HG03342 (cell line): Measurements from ENCODE around the gene SEC16A.
"Not testable (repeated sequence)": the region's sequence is repeated elsewhere in the genome, so short reads cannot be mapped to it uniquely, and the experiment has no call there.

Experiments
- ATAC-seq: cut with Tn5 transposase; IDR thresholded peaks from one replicate; pipeline ENCODE4 v1.9.1; 2021; ENCODE audit warnings: mild to moderate bottlenecking, moderate library complexity; ENCODE audit not compliant: unreplicated experiment

Gene SEC16A

DNA sequence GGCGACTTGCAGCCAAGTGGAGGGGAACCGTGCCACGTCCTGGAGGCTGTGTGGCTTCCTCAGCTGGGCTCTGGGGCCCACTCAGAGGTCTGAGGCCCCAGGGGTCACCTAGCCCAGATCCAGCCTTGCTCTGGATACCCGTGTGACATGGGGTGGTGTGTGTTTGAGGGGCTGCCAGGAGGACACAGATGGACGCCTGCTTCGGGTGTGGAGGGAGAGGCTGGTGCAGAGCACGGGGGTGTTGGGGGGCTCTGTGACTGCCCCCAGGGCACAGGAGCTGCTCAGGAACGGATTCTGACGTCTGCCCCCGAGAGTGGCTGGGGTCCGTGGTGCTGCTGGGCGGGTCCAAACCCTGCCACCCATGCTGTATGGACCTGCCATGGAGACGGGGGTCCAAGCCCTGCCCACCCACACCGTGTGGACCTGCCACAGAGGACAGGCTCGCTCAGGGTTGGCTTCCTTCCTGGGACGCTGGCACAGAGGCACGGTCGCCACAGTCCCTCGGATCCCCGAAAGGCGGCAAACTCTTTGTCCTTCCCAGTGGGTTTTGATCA, 53.7 kb downstream of the SEC16A start:
- ATAC-seq: no peak

DNA sequence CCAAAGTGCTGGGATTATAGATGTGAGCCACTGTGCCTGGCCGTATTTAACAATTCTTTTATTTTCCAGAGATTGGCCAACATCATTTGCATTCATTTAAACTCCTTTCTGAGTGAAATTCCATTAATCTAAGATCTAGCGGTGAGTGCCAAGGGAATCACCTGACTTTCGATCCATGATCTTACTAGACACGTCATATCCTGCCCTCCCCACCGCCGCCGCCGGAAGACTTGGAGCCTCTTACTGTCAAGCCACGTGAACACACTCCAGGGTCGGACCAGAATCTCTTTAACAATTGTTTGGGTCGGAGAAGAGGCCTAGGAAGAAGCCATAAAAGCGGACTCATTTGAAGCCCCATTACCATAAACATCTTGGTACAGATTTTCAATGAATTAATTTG, 56.1 kb downstream of the SEC16A start:
- ATAC-seq: no peak

DNA sequence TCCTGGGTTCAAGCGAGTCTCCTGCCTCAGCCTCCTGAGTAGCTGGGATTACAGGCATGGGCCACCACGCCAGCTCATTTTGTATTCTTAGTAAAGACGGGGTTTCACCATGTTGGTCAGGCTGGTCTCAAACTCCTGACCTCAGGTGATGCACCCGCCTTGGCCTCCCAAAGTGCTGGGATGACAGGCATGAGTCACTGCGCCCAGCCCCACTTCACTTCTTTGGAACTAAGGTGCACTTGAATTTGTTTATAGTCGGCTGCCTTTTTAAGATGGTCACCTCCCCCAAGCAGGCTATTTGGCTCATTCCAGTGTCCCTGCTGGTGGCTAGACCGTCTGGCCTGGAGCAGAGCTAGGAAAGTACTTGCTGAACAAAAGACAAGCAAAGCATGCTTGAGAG, 57.5 kb downstream of the SEC16A start:
- not testable (repeated sequence) for ATAC-seq

DNA sequence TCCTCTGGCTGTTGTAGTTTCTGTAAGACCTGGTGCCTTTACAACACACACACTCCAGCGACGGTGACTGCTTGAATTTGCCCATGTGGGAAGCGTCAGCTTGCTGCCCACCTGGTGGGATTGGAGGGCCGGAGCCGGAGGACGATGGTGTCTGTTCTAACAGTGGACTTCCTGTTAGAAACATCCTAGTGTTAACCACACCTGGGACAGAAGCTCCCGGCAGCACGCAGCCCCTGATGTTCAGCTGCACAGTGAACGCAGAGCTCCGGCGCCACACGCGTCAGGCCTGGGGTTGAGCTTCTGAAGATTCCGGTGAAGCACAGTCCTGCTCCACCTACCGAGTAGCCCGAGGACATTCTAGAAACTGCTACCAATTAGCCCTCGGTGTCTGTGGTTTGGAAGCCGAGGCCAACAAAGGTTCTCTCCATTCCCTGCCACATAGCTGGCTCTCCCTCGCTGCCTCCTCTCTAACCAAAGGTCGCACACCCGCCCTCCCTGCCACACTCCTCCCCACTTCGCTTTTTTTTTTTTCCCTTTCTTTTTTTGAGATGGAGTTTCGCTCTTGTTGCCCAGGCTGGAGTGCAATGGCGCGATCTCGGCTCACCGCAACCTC, 58.0 kb downstream of the SEC16A start:
- no peak for ATAC-seq

DNA sequence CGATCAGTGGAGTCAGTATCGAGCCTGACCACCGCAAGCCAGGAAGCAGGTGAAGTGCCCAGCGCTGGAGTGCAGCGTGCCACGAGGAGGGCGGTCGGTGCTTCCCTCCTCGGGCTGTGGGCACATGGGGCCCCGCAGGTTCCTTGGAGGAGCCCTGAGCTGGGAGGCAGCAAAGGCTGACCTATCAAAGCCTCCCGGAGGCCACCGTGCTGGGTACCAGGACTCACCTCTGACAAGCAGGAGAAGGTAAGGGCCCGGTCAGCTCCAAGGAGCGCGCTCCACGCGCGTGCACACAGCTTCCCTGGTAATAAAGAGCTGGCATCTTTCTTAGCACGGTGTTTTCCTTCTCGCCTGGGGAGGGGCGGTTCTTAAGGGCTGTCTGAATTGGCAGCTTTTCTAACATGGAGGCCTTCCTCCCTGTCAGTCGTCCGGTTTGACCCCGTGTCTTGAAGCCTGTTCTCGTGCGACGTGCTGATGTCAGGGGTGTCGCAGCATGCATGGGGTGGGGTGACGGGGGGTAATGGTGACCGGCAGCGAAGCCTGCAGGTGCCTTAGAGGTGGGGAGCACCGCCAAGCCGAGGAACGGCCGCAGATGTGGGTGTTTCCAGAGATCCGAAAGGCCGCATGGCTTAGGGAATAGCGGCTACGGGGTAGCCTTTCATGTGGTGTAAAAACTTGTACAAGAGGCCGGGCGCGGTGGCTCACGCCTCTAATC, 59.3 kb downstream of the SEC16A start:
- no peak for ATAC-seq

DNA sequence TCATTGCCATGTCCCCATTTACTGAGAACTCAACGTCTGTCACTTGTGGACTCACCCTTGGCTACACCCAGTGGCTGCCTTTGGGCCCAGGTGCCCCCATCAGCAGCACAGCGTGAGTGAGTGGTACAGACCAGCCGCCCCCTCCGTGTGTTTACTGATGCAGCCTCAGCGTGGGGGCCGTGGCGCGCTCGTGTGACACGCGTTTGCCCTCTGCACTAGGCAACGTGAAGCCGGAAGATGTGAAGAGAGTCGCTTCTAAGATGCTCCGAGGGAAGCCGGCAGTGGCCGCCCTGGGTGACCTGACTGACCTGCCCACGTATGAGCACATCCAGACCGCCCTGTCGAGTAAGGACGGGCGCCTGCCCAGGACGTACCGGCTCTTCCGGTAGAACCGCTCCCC, 60.0 kb downstream of the SEC16A start:
- ATAC-seq: no peak

DNA sequence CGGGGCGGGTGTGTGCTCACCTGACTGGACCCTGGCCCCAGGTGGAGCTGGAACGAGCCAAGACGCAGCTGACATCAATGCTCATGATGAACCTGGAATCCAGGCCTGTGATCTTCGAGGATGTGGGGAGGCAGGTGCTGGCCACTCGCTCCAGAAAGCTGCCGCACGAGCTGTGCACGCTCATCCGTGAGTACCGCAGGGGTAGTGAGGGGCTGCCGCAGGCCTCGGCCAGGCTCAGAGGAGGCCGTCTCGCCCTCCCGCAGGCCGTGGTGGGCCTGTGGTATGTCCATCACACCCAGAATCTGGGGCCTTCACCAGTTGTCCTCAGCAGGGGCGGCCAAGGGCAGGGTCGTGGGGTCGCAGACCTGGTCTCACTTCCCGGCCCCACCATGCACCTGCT, 61.0 kb downstream of the SEC16A start:
- no peak for ATAC-seq

DNA sequence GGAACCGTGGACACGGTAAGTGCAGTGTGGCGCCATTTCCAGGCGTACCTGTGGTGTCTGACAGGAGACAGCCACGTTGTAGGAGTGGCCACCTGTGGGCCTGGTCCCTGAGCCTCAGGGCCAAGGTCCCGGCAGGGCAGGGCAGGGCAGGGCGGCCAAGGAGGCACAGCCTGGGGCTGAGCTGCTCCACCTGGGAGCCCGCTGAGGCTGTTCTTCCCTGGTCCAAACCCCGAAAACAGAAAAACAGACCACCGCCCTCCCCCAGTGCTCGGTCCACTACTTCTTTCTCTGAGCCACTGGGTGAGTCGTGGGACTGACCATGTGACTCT, 63.8 kb downstream of the SEC16A start:
- ATAC-seq: no peak

DNA sequence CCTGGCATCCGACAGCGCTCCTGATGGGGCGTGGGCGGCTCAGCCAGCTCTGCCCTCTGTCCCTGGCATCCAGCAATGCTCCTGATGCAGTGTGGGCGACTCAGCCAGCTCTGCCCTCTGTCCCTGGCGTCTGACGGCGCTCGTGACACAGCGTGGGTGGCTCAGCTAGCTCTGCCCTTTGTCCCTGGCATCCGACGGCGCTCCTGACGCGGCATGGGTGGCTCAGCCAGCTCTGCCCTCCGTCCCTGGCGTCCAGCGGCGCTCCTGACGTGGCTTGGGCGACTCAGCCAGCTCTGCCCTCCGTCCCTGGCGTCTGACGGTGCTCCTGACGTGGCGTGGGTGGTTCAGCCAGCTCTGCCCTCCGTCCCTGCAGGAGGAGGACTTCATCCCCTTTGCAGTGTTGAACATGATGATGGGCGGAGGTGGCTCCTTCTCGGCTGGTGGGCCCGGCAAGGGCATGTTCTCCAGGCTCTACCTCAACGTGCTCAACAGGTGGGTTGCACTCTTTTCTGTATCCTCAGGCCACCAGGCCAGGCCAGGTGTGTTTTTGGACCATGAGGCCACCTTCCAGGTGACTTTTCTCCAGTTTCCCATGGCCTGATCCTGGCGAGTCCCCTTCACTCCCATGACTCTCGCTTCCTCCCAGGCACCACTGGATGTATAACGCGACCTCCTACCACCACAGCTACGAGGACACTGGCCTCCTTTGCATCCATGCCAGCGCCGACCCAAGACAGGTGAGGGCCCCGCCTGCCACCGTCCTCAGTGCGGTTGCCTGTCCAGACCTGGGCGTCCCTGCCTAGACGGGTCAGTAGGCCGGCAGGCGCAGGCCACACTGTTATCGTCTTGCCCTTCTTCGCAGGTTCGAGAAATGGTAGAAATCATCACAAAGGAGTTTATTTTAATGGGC, 64.4 kb downstream of the SEC16A start:
- ATAC-seq: no peak

DNA sequence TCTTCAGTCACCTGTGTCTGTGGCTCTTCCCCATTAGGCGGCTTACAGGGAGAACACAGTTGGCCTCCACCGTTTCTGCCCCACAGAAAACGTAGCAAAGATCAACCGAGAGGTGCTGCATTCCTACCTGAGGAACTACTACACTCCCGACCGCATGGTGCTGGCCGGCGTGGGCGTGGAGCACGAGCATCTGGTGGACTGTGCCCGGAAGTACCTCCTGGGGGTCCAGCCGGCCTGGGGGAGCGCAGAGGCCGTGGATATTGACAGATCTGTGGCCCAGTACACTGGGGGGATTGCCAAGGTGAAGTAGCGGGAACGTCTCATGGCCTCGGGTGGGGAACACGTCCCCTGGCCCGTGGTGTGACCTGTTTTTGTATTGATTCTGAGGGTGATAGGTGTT, 65.9 kb downstream of the SEC16A start:
- no peak for ATAC-seq

DNA sequence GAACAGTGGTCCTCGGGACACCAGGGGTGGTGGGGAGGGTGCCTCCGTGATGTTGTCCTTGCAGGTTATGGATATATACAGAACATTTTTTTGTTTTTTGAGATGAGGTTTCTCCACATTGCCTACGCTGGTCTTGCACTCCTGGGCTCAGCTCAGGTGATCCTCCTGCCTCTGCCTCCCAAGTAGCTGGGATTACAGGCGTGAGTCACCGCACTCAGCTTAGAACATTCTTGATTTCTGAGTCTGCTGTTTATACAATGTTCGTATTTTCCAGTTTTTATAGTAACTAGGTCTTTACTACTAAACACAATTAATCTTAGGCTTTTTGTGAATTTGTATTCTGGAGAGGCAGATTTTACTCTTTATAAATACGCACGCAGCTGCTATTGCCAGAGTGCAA, 66.4 kb downstream of the SEC16A start:
- ATAC-seq: no peak

DNA sequence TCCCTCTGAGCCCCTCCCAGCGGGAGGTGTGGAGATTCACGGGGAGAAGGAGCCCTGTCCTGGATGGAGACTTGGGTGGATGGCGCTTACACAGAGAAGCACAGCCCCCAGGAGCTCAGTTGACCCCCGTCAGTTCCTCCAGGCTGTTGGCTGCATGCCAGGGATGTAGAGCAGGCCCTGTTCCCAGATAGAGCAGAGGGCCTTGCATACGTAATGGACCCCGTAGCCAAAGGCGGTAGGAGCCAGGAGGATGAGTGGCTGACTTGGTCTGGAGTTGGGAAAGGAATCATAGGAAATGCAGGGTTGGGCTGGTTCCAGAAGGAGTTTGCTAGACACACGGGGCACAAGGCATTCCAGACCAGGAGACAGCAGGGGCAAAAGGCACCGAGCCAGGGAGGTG, 69.9 kb downstream of the SEC16A start:
- no peak for ATAC-seq

DNA sequence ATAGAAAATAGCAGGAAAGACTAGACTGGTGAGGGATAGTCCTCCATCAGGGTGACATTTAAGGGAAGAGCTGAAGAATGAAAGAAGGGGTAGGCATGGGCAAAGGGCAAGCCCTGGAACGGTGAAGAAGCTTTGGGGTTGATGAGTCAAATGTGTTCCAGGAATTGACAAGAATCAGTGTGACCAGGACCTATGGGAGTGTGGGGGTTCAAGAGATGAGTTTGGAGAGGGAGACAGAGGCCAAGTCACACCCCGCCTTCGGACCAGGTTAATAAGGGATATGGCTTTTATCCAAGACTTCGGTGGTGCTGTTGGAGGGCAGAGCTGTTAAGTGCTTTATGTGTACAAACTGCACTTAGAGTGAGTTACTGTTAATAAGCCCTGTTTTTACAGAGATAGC, 71.5 kb downstream of the SEC16A start:
- ATAC-seq: no peak

DNA sequence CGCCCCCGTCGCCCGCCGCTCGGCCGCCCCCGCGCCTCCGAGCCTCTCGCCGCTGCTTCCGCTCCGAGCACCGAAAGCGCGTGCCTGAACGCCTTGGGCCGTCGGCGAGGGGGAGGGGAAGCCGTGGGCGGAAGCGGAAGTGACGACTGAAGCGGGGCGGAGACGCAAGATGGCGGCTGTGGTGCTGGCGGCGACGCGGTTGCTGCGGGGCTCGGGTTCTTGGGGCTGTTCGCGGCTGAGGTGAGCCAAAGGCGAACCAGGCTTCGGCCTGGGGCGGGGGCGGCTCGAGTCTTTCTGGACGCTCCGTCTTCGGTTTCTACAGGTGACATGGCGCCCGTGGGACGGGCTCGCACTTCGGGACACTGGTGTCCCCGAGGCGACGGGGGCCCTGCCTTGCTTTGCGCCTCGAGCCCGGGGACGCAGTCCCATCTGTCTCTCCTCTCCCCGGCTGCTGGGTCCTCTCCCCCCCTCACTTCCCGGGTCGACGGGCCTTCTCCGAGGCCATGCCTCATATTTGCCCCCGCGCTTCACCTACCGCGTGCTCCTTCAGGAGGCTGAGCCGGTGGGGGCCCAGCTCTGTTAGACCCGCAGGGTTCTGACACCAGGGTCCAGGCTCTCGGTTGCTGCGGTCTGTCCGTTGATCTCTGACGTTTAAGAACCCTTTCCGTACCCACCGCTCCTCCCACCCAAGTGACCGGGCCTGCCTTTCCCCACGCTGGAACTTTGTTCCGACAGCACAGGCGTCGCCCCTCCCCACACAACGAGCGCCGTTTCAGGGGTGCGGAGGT, 72.1 kb downstream of the SEC16A start, which contains the start of the genes ENTR1 and PMPCA:
ENTR1 (minus strand) TSS at position 115 of the 788 bp plus-strand sequence. CDS start 217 bp downstream, outside the sequence.
PMPCA (plus strand) TSS at position 159 of the 788 bp plus-strand sequence; CDS start at position 170, 11 bp downstream.
- ATAC-seq: peak; percentile 83

DNA sequence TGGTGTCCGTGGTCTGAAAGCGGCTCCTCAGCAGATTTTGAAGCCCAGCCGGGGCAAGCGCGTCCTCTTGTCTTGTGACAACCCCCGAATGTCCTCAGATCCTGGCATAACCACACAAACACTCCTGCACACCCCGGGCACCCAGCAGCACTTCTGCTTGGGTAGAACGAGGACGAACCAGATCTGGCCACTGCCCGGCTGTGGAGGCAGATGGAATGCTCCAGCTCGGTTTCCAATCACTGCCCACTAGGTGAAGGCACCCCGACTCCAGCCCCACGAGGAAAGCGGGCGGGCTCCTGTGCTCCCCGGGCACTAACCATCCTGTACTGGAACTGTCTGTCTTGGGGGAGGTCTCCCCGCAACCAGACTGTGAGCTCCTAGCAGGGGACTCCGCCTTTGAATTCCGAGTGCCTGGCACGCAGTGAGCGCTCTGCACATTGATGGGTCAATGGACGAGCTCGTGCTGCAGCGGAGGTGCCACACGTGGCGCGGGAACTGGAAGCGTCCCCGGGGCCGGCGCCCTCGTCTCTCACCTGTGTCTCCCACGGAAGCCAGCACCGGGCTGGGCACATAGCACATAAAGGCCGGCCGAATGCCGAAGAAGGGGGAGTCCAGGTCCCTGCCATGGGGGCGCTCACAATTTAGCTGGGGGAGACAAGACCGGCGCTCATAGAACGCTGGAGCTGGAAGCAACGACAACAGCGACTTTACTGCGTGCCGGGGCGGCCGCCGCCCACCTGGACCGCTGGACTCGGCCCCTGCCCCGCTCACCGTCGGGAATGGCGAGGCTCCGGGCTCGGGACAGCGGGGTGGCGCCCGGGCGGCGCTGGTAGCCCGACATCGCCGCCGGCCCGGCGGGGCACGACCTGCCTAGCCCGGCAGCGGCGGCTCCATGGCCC, 73.0 kb downstream of the SEC16A start:
- peak; percentile 17 for ATAC-seq

DNA sequence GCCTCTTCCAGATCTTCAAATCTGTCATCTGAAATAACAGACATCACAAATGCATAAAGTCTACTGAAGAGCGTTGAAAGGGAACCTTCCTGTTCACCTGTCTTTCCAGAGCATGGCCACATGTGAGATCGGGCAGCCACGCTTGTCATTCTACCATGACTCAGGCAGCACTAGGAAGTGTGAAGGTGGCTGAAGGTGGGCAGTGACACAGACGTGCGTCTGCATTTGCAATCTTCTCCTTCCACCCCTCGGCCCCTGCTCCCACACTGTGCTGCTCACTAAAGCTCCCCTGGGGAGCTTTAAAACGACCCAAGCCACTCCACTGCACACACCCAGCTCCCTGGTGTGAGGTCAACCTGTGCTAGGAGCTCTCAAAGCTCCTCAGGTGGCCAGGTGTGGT, 74.9 kb downstream of the SEC16A start:
- no peak for ATAC-seq

DNA sequence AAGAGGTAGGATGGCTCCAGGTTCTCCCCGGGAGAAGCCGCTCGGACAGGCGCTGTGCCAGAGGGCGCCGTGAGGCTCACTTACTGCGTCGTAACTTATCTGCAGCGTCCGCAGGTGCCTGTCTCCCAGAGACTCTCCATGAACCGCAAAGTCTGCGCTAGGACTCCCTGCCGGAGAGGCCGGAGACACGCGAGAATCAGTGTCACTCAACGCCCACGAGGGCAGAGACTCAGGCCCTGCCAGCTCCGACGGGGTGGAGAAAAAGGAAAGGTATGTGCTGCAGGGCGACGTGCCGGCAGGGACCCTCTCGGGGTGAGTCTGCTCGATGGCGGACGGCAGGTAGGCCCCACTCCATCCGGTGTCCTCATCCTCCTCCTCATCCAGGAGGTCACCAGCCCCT, 75.8 kb downstream of the SEC16A start:
- ATAC-seq: not testable (repeated sequence)

DNA sequence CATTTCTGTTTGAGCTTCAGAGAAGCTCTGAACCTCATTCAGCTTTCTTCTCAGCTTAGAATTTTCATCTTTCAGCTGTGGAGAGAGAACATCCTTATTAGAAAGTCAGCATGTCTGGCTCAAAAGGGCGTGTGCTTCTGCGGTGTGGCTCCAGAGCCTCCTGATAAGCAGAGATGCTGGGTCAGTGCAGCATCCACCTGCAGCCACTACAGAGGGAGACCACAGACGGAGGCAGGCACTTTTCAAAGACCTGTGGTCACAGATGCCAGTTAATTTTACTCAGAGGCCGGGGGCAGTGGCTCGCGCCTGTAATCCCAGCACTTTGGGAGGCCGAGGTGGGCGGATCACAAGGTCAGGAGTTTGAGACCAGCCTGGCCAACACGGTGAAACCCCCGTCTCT, 76.9 kb downstream of the SEC16A start:
- not testable (repeated sequence) for ATAC-seq

DNA sequence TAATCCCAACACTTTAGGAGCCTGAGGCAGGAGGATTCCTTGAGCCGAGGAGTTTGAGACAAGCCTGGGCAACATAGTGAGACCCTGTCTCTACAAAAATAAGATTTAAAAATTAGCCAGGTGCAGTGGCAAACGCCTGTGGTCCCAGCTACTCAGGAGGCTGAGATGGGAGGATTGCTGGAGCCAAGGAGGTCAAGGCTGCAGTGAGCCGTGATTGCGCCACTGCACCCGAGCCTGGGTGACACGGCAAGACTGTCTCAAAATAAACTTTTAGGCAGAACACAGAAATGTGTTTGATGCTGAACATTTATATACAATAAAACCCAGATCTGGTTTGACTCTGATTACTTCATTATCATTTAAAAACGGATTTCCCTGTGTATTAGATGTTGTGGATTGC, 77.4 kb downstream of the SEC16A start:
- no peak for ATAC-seq

DNA sequence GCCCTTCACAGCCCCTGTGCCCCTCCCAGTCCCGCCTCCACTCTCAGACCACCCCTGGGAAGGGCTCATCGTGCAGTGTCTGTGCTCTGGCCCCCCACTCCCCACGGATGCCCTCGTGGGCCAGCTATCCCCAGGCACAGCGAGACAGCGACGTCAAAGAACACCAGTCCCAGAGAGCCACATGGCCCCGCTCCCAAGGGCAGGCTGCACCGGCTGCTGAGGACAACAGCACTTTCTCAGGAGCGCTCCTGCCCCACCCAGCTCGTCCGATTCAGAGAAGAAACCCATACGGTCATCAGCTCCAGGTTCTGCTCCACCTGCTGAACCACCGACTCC, 78.1 kb downstream of the SEC16A start:
- ATAC-seq: no peak
